A549 (cell line): ENCODE measurements around the gene LST1. TPM values are rescaled to one million over a fixed set of nuclear protein-coding genes. Genes with fewer than 3 reads are reported as not detected.

Experiments used
- ATAC-seq, 2 experiments: fragments of 200-7000 bp in 1 of 2; fragments of >200 bp in 1 of 2; cut with Nextera tagmentation in 1 of 2; cut with Tn5 transposase in 1 of 2; 3 replicates each; pipeline versions ENCODE4 v1.8.0 to v1.9.1; 2018 to 2020; ENCODE audit warnings: mild to moderate bottlenecking in 1 of 2, moderate library complexity in 1 of 2
- CTCF ChIA-PET: fragments of 300-600 bp; sonication (Branson Sonifier 250); formaldehyde crosslinking; extraction: SDS; loops from one replicate; lab custom pipeline; 2021; ENCODE audit warnings: antibody characterized with exemption, inconsistent platforms; lab: Yijun Ruan, JAX
- POLR2A ChIA-PET: fragments of 350-600 bp; formaldehyde crosslinking; extraction: SDS; loops from one replicate; lab custom pipeline; 2021; ENCODE audit warnings: antibody characterized with exemption, inconsistent platforms; lab: Yijun Ruan, JAX
- DNase-seq, 2 experiments: peaks; one replicate each; pipeline versions ENCODE4 v3.0.0 to v3.0.0-alpha.2; 2011 to 2016; ENCODE audit warnings: low read depth in 1 of 2, low spot score in 1 of 2
- FAIRE-seq: peaks from 2 replicates; lab custom pipeline; 2011; peaks lifted over from hg19 to GRCh38; lab: Jason Lieb, UNC
- H3K27ac ChIP-seq, 2 experiments: fragments of >200 bp; sonication (Bioruptor Twin); formaldehyde crosslinking; 3 replicates each; pipeline ENCODE4 v1.5.1; 2016 to 2017
- H3K4me1 ChIP-seq: fragments of >200 bp; sonication (Bioruptor Twin); formaldehyde crosslinking; 3 replicates; pipeline ENCODE4 v1.6.1; 2016
- H3K4me2 ChIP-seq: fragments of >200 bp; sonication (Bioruptor Twin); formaldehyde crosslinking; 3 replicates; pipeline ENCODE4 v1.6.1; 2016
- H3K4me3 ChIP-seq: fragments of >200 bp; sonication (Bioruptor Twin); formaldehyde crosslinking; 3 replicates; pipeline ENCODE4 v1.5.1; 2016
- H3K9me3 ChIP-seq: fragments of >200 bp; sonication (Bioruptor Twin); formaldehyde crosslinking; 3 replicates; pipeline ENCODE4 v1.6.1; 2016
- BHLHE40 ChIP-seq: IDR thresholded peaks from 2 replicates; pipeline ENCODE4 v1.6.1; 2012; ENCODE audit warnings: low read depth, low read length, inconsistent platforms
- CBX2 ChIP-seq: fragments of 200-600 bp; sonication (generic); IDR thresholded peaks from 2 replicates; pipeline ENCODE4 v1.6.1; 2016; ENCODE audit warnings: low read depth, mild to moderate bottlenecking, borderline replicate concordance
- CEBPB ChIP-seq, 2 experiments: fragments of >200 bp in 1 of 2; sonication (Bioruptor Twin) in 1 of 2; formaldehyde crosslinking in 1 of 2; IDR thresholded peaks; 2 replicates each; pipeline ENCODE4 v1.6.1; 2012 to 2016
- CHD2 ChIP-seq: fragments of 150-350 bp; IDR thresholded peaks from 2 replicates; pipeline ENCODE4 v1.6.1; 2014; ENCODE audit warnings: low read length; ENCODE audit not compliant: partially characterized antibody
- CHD4 ChIP-seq: fragments of 200-600 bp; sonication (generic); IDR thresholded peaks from 2 replicates; pipeline ENCODE4 v1.6.1; 2016; ENCODE audit warnings: antibody characterized with exemption, mild to moderate bottlenecking, borderline replicate concordance
- EHF ChIP-seq: fragments of 250-450 bp; sonication (Bioruptor Pico); IDR thresholded peaks from 2 replicates; pipeline ENCODE4 v1.5.0; 2020; ENCODE audit warnings: mild to moderate bottlenecking
- EHMT2 ChIP-seq: fragments of 200-600 bp; sonication (generic); IDR thresholded peaks from 2 replicates; pipeline ENCODE4 v1.6.1; 2016; ENCODE audit warnings: antibody characterized with exemption, low read depth, mild to moderate bottlenecking, moderate library complexity
- ELK1 ChIP-seq: fragments of 150-350 bp; IDR thresholded peaks from 2 replicates; pipeline ENCODE4 v1.6.1; 2014; ENCODE audit warnings: low read depth, mild to moderate bottlenecking, low read length
- GATA3 ChIP-seq: IDR thresholded peaks from 2 replicates; pipeline ENCODE4 v1.6.1; 2012; ENCODE audit warnings: borderline replicate concordance
- HEYL ChIP-seq: fragments of 250-450 bp; sonication (Bioruptor Pico); IDR thresholded peaks from 2 replicates; pipeline ENCODE4 v1.8.0; 2021; ENCODE audit warnings: mild to moderate bottlenecking, moderate library complexity
- HOXB13 ChIP-seq: fragments of 250-450 bp; sonication (Bioruptor Pico); IDR thresholded peaks from 2 replicates; pipeline ENCODE4 v1.5.0; 2020; ENCODE audit warnings: low read depth, mild to moderate bottlenecking, moderate library complexity
- JUN ChIP-seq, 2 experiments: fragments of >200 bp; sonication (Bioruptor Twin); formaldehyde crosslinking; IDR thresholded peaks; 2 replicates in 1 of 2; 3 replicates in 1 of 2; pipeline ENCODE4 v1.6.1; 2016 to 2017
- JUNB ChIP-seq: fragments of >200 bp; sonication (Bioruptor Twin); formaldehyde crosslinking; IDR thresholded peaks from 2 replicates; pipeline ENCODE4 v1.6.1; 2016
- KDM5A ChIP-seq: fragments of 200-600 bp; sonication (generic); IDR thresholded peaks from 2 replicates; pipeline ENCODE4 v1.6.1; 2016; ENCODE audit warnings: antibody characterized with exemption, mild to moderate bottlenecking
- MAX ChIP-seq: IDR thresholded peaks from 2 replicates; pipeline ENCODE4 v1.6.1; 2012
- MYC ChIP-seq: IDR thresholded peaks from 2 replicates; pipeline ENCODE4 v1.6.1; 2012; ENCODE audit warnings: mild to moderate bottlenecking, inconsistent platforms, low read length, improper control_type of control experiment, borderline replicate concordance
- NFE2L2 ChIP-seq: fragments of 150-350 bp; conservative IDR thresholded peaks from 2 replicates; pipeline ENCODE4 v1.6.1; 2014; ENCODE audit warnings: low read length
- NPAS2 ChIP-seq: fragments of 250-450 bp; sonication (Bioruptor Pico); IDR thresholded peaks from 2 replicates; pipeline ENCODE4 v1.8.0; 2022; ENCODE audit warnings: mild to moderate bottlenecking, moderate library complexity, borderline replicate concordance
- NR3C1 ChIP-seq: fragments of >200 bp; sonication (Bioruptor Twin); formaldehyde crosslinking; IDR thresholded peaks from 3 replicates; pipeline ENCODE4 v1.6.1; 2017
- PBX3 ChIP-seq: IDR thresholded peaks from 2 replicates; pipeline ENCODE4 v1.6.1; 2012
- PHF8 ChIP-seq: fragments of 200-600 bp; sonication (generic); IDR thresholded peaks from 2 replicates; pipeline ENCODE4 v1.6.1; 2016; ENCODE audit warnings: low read depth, mild to moderate bottlenecking, antibody characterized with exemption, moderate library complexity, borderline replicate concordance
- POLR2A ChIP-seq: IDR thresholded peaks from 2 replicates; pipeline ENCODE4 v1.6.1; 2012; ENCODE audit warnings: mild to moderate bottlenecking, low read length
- POLR2AphosphoS2 ChIP-seq: conservative IDR thresholded peaks from 2 replicates; pipeline ENCODE4 v1.6.1; 2012; ENCODE audit warnings: low read length, improper control_type of control experiment, inconsistent platforms
- RAD21 ChIP-seq, 2 experiments: fragments of >200 bp in 1 of 2; sonication (Bioruptor Twin) in 1 of 2; formaldehyde crosslinking in 1 of 2; IDR thresholded peaks in 1 of 2; conservative IDR thresholded peaks in 1 of 2; 2 replicates in 1 of 2; 3 replicates in 1 of 2; pipeline ENCODE4 v1.6.1; 2012 to 2018; ENCODE audit warnings: inconsistent platforms in 1 of 2
- REST ChIP-seq: fragments of 200-600 bp; sonication (generic); IDR thresholded peaks from 2 replicates; pipeline ENCODE4 v1.6.1; 2016; ENCODE audit warnings: antibody characterized with exemption, mild to moderate bottlenecking, moderate library complexity
- SMC3 ChIP-seq: fragments of >200 bp; sonication (Bioruptor Twin); formaldehyde crosslinking; IDR thresholded peaks from 3 replicates; pipeline ENCODE4 v1.6.1; 2018; ENCODE audit warnings: inconsistent platforms
- SREBF2 ChIP-seq: fragments of 450-650 bp; IDR thresholded peaks from 2 replicates; pipeline ENCODE4 v1.6.1; 2014; ENCODE audit warnings: mild to moderate bottlenecking, moderate library complexity
- USF2 ChIP-seq: fragments of 450-650 bp; IDR thresholded peaks from 2 replicates; pipeline ENCODE4 v1.6.1; 2014; ENCODE audit warnings: antibody characterized with exemption
- ZC3H11A ChIP-seq: fragments of 450-650 bp; IDR thresholded peaks from 2 replicates; pipeline ENCODE4 v1.6.1; 2014; ENCODE audit warnings: antibody characterized with exemption, mild to moderate bottlenecking
- ZFP36 ChIP-seq: fragments of 450-650 bp; IDR thresholded peaks from 2 replicates; pipeline ENCODE4 v1.6.1; 2014; ENCODE audit warnings: borderline replicate concordance; ENCODE audit not compliant: partially characterized antibody
- ZSCAN20 ChIP-seq: fragments of 250-450 bp; sonication (Bioruptor Pico); IDR thresholded peaks from 2 replicates; pipeline ENCODE4 v1.8.0; 2022; ENCODE audit warnings: mild to moderate bottlenecking, moderate library complexity
- WGBS: methylation state at CpG from one replicate; pipeline ENCODE4 v1.1.6; 2017; ENCODE audit errors: missing lambda C conversion rate; 5-methylcytosine and 5-hydroxymethylcytosine counted together
- polyA plus RNA-seq, 4 experiments: library from polyadenylated mRNA; depleted of rRNA in 3 of 4; stranded (reverse); fragments of >200 nt; fragmentation: RNase III in 1 of 4; extraction: RNeasy Plus Mini Kit Qiagen cat#74134 plus additional on column Dnase treatment in 1 of 4; gene quantifications; 2 replicates in 3 of 4; 3 replicates in 1 of 4; pipeline ENCODE4 v1.2.3, GENCODE V29; 2011 to 2017

Gene LST1
- polyA plus RNA-seq, 2 of the 4 experiments (the other 2 are of a cell fraction) = 0.19 to 0.26 TPM

GRCh38 chr6:31580438-31580740 is 5.7 kb upstream of the LST1 start:
- CTCF ChIA-PET = interaction anchor here (0.6 to 18.3 kb wide), 15 partner anchors 11 to 200 kb away, joined by 3 to 338 read pairs (median 6); partner anchors contain the start of genes ATP6V1G2, LTA, NCR3 and NFKBIL1
- Histone ChIP-seq H3K4me2 (peak overlapping the region; percentile 86), H3K9me3 (no peaks in the 10 kb centered on the region), H3K4me3 (peak overlapping the region; percentile 63; the same call in 1 of the 3 replicates), H3K27ac (peak overlapping the region; percentile 73 to 94; a peak in 4 of 6 replicates), H3K4me1 (peaks cover 6% of the 10 kb centered on the region; the same call in 1 of the 3 replicates)
- TF ChIP-seq EHF (no peak), RAD21 (conservative IDR thresholded peaks at IDR 0.05 in 1 of 2, IDR thresholded peaks at IDR 0.05 in 1 of 2) (no peak), EHMT2 (no peak), ZFP36 (no peak), CBX2 (no peak), REST (no peak), HEYL (no peak)
- POLR2A ChIA-PET = interaction anchor here (1.0 to 1.2 kb wide), 2 partner anchors 38 to 235 kb away, joined by 3 read pairs; partner anchors contain the start of genes DDX39B, HSPA1A and HSPA1L
- no peak for ATAC-seq
- DNase-seq = no peak
- FAIRE-seq = no peak
- 70% methylated on average over 11 of the region's 11 CpGs for WGBS

GRCh38 chr6:31580807-31581433 is 5.2 kb upstream of the LST1 start:
- WGBS = 7% methylated on average over 13 of the region's 62 CpGs
- Histone ChIP-seq H3K4me3 (peak overlapping the region; percentile 63), H3K4me2 (peak overlapping the region; percentile 86), H3K27ac (peak overlapping the region; percentile 73 to 94), H3K9me3 (no peaks in the 10 kb centered on the region), H3K4me1 (peaks cover 6% of the 10 kb centered on the region; the same call in 1 of the 3 replicates)
- ATAC-seq = peak; percentile 94 to 99
- DNase-seq = peak; percentile 64 to 68
- POLR2A ChIA-PET = interaction anchor here (0.8 to 1.0 kb wide), 2 partner anchors 18 to 234 kb away, joined by 3 to 4 read pairs; partner anchors contain the start of genes HSPA1A and HSPA1L
- CTCF ChIA-PET = interaction anchor here (0.6 to 18.3 kb wide), 17 partner anchors 11 to 200 kb away, joined by 3 to 338 read pairs (median 5); partner anchors contain the start of genes ATP6V1G2, LTA, NCR3 and NFKBIL1
- no peak for FAIRE-seq
- no peak for TF ChIP-seq ZC3H11A
- TF ChIP-seq PHF8 = peak; percentile 39; the same call in 1 of the 2 replicates
- TF ChIP-seq EHMT2 = no peak
- no peak for TF ChIP-seq ZSCAN20 (CRISPR knock-in tag)
- no peak for TF ChIP-seq KDM5A
- peak; percentile 79 for TF ChIP-seq MAX
- no peak for TF ChIP-seq CHD4
- no peak for TF ChIP-seq PBX3
- TF ChIP-seq GATA3 = no peak
- TF ChIP-seq MYC = no peak
- no peak for TF ChIP-seq NR3C1
- no peak for TF ChIP-seq CEBPB (IDR thresholded peaks at IDR 0.05)
- no peak for TF ChIP-seq POLR2AphosphoS2
- TF ChIP-seq NFE2L2 = no peak
- TF ChIP-seq SMC3 = peak; percentile 76
- no peak for TF ChIP-seq BHLHE40
- no peak for TF ChIP-seq CHD2
- no peak for TF ChIP-seq ELK1
- TF ChIP-seq JUNB = no peak
- peak; percentile 44 for TF ChIP-seq POLR2A
- TF ChIP-seq SREBF2 = no peak
- no peak for TF ChIP-seq ZFP36
- TF ChIP-seq NPAS2 (CRISPR knock-in tag) = no peak
- TF ChIP-seq JUN (IDR thresholded peaks at IDR 0.05) = peak in 1 of 2 experiments; percentile 27; a peak in 1 of 5 replicates
- no peak for TF ChIP-seq HOXB13
- no peak for TF ChIP-seq EHF
- TF ChIP-seq USF2 = no peak
